IPS-15b (cell line): ENCODE data around the gene PAK4.
"Not testable (repeated sequence)": the region's sequence is repeated elsewhere in the genome, so short reads cannot be mapped to it uniquely, and the experiment has no call there.

ENCODE experiments used
- H3K27me3 ChIP-seq: one replicate; pipeline ENCODE4 v1.6.1; 2013; ENCODE audit warnings: low read length; ENCODE audit not compliant: control insufficient read depth, insufficient read depth
- H3K36me3 ChIP-seq: one replicate; pipeline ENCODE4 v1.6.1; 2013; ENCODE audit warnings: low read length; ENCODE audit not compliant: control insufficient read depth, insufficient read depth
- H3K4me1 ChIP-seq: one replicate; pipeline ENCODE4 v1.6.1; 2013; ENCODE audit warnings: mild to moderate bottlenecking, low read length; ENCODE audit not compliant: control insufficient read depth, insufficient read depth
- H3K4me3 ChIP-seq: one replicate; pipeline ENCODE4 v1.5.1; 2013; ENCODE audit warnings: low read depth, low read length
- H3K9ac ChIP-seq: one replicate; pipeline ENCODE4 v1.6.1; 2013; ENCODE audit warnings: low read depth, mild to moderate bottlenecking, low read length
- H3K9me3 ChIP-seq: one replicate; pipeline ENCODE4 v1.6.1; 2013; ENCODE audit warnings: mild to moderate bottlenecking, low read length; ENCODE audit not compliant: control insufficient read depth, insufficient read depth

PAK4 gene

DNA sequence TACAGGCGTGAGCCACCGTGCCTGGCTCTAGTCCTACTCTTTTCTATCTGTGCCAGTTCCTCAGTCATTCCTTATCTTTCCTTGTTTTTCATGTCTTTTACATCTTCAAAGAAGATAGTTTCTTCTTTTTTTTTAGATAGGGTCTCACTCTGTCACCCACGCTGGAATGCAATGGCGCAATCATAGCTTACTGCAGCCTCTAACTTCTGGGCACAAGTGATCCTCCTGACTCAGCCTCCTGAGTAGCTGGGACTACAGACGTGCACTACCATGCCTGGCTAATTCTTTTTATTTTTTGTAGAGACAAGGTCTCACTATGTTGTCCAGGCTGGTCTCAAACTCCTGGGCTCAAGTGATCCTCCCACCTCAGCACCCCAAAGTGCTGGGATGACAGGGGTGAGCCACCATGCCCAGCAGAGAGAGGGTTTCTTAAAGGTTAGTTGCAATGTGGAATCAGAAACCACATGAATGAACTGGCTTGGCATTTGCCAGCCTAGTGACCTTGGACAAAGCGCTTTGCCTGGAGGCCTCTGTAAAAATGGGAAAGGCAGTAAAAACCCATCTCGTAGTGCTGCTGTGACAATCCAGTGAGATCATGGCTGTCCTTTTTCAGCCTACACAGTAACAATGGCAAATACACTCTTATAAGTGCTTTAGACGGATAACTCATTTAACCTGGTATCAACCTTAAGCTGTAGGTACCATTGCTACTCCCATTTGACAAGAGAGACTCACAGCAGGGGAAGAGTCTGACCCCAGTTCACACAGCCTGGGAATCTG is 37.5 kb upstream of the PAK4 start:
- H3K27me3 ChIP-seq = peaks cover 27% of the 10 kb centered on the region
- no peak overlapping the region for H3K9ac ChIP-seq
- no peaks in the 10 kb centered on the region for H3K9me3 ChIP-seq

GRCh38 chr19:39090016-39090415 is 35.6 kb upstream of the PAK4 start:
- not testable (repeated sequence) for H3K4me1 ChIP-seq
- peaks cover 13% of the 10 kb centered on the region for H3K27me3 ChIP-seq

More for the DNA sequence above, 37.5 kb upstream of the PAK4 start:
- H3K4me1 ChIP-seq = no peaks in the 10 kb centered on the region
- H3K4me3 ChIP-seq = no peak overlapping the region
- peaks cover 4% of the 10 kb centered on the region for H3K36me3 ChIP-seq

DNA sequence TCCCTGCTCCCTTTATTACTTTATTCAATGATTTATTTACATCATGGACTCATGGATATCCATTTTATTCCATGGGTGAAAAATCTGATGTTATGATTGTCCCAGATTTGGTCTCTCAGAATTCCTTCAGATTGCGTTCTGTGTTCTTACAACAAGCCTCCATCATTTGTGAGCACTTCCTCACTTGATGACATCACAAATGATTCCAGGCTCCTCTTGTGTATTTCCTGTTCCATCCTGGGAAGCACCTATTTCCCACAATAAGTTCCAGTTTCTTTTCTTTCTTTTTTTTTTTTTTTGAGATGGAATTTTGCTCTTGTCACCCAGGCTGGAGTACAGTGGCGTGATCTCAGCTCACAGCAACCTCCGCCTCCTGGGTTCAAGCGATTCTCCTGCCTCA is 34.7 kb upstream of the PAK4 start:
- Histone ChIP-seq H3K36me3 (peaks cover 4% of the 10 kb centered on the region), H3K4me3 (no peak overlapping the region), H3K9ac (no peak overlapping the region), H3K4me1 (no peaks in the 10 kb centered on the region), H3K27me3 (peaks cover 4% of the 10 kb centered on the region), H3K9me3 (no peaks in the 10 kb centered on the region)

More at GRCh38 chr19:39090016-39090415, 35.6 kb upstream of the PAK4 start:
- not testable (repeated sequence) for H3K4me3 ChIP-seq, H3K9ac ChIP-seq, H3K9me3 ChIP-seq, H3K36me3 ChIP-seq

DNA sequence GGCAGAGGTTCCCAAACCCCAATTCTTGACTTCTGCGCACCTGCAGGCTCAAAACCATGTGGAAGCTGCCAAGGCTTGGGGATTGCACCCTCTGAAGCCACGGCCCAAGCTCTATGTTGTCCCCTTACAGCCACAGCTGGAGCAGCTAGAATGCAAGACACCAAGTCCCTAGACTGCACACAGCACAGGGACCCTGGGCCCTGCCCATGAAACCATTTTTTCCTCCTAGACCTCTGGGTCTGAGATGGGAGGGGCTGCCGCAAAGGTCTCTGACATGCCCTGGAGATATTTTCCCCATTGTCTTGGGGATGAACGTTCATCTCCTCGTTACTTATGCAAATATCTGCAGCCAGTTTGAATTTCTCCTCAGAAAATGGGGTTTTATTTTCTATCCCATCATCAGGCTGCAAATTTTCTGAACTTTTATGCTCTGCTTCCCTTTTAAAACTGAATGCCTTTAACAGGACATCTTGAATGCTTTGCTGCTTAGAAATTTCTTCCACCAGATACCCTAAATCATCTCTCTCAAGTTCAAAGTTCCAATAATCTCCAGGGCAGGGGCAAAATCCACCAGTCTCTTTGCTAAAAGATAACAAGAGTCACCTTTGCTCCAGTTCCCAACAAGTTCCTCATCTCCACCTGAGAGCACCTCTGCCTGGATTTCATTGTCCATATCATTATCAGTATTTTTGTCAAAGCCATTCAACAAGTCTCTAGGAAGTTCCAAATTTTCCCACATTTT is 29.6 kb upstream of the PAK4 start:
- H3K4me1 ChIP-seq, H3K9ac ChIP-seq, H3K36me3 ChIP-seq, H3K27me3 ChIP-seq, H3K4me3 ChIP-seq, H3K9me3 ChIP-seq: not testable (repeated sequence)

DNA sequence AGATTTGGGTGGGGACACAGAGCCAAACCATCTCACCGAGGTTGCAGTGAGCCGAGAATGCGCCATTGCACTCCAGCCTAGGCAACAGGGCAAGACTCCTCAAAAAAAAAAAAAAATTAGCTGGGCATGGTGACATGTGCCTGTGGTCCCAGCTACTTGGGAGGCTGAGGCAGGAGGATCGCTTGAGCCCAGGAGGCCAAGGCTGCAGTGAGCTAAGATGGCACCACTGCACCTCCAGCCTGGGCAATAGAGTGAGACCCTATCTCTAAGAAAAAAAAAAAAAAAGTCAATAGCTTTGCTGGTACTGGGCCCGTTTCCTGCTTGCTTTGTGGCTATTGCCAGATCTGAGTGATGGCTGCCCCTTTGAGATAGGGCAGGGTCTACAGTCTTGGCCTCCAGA is 28.3 kb upstream of the PAK4 start:
- no peaks in the 10 kb centered on the region for H3K36me3 ChIP-seq
- H3K27me3 ChIP-seq = peaks cover 6% of the 10 kb centered on the region
- no peak overlapping the region for H3K9ac ChIP-seq

GRCh38 chr19:39097721-39098120 is 27.9 kb upstream of the PAK4 start:
- Histone ChIP-seq H3K27me3 (peaks cover 6% of the 10 kb centered on the region), H3K4me3 (no peak overlapping the region), H3K36me3 (no peaks in the 10 kb centered on the region), H3K9ac (no peak overlapping the region), H3K4me1 (no peaks in the 10 kb centered on the region), H3K9me3 (no peaks in the 10 kb centered on the region)

More for the DNA sequence above, 28.3 kb upstream of the PAK4 start:
- H3K9me3 ChIP-seq = no peaks in the 10 kb centered on the region
- no peak overlapping the region for H3K4me3 ChIP-seq
- H3K4me1 ChIP-seq = no peaks in the 10 kb centered on the region

DNA sequence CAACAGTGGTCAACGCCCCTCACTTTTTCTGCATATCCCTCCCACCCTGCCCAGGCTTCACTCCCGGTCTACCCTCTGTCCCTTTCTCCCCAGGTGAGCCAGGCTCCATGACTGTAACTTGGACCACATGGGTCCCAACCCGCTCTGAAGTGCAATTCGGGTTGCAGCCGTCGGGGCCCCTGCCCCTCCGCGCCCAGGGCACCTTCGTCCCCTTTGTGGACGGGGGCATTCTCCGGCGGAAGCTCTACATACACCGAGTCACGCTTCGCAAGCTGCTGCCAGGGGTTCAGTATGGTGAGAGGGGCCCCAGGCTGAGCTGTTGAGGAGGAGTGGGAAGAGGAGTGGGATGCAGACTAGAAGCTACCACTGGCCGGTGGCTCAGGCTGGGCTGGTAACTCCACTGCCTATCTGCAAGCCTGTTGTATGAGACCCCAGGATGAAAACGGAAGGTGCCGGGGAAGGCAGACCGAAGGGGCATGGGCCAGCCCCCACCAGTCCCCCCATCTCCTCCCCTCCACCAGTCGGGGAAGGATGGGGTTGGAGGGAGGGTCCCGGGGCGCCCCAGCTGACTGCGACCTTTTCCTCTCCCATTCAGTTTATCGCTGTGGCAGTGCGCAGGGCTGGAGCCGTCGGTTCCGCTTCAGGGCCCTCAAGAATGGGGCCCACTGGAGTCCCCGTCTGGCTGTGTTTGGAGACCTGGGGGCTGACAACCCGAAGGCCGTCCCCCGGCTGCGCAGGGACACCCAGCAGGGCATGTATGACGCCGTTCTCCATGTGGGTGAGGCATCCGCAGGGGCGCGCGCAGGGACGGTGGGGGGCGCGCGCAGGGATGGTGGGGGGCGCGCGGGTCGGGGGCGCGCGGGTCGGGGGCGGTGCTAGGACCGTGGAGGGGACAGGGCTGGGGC is 27.0 kb upstream of the PAK4 start:
- Histone ChIP-seq H3K4me3 (peak overlapping the region; percentile 45), H3K4me1 (no peaks in the 10 kb centered on the region), H3K36me3 (no peaks in the 10 kb centered on the region), H3K27me3 (peaks cover 6% of the 10 kb centered on the region), H3K9me3 (no peaks in the 10 kb centered on the region), H3K9ac (no peak overlapping the region)

DNA sequence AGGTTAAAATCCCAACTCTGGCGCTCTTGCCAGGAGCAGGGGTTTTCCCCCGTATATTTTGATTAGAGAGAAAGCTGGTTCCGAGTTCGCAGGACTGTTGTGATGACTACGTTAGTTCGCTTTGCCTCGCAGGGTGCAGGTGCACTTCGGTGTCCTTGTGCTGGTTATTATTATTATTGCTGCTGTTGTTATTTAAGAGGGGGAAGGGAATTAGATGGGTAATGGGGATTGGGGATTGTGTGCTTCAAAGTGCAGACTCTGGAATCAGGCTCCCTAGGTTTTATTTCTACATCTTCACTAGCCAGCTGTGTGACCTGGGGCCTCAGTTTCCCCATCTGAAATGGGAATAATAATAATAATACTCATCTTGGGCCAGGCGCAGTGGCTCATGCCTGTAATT is 26.2 kb upstream of the PAK4 start:
- peaks cover 6% of the 10 kb centered on the region for H3K27me3 ChIP-seq
- no peaks in the 10 kb centered on the region for H3K9me3 ChIP-seq
- H3K36me3 ChIP-seq = no peaks in the 10 kb centered on the region
- no peak overlapping the region for H3K4me3 ChIP-seq
- H3K4me1 ChIP-seq = no peaks in the 10 kb centered on the region
- H3K9ac ChIP-seq = no peak overlapping the region

GRCh38 chr19:39100500-39101166 is 25.0 kb upstream of the PAK4 start:
- H3K4me3 ChIP-seq = no peak overlapping the region
- H3K9ac ChIP-seq = no peak overlapping the region
- no peaks in the 10 kb centered on the region for H3K4me1 ChIP-seq
- H3K9me3 ChIP-seq = no peaks in the 10 kb centered on the region
- peaks cover 6% of the 10 kb centered on the region for H3K27me3 ChIP-seq
- H3K36me3 ChIP-seq = no peaks in the 10 kb centered on the region

DNA sequence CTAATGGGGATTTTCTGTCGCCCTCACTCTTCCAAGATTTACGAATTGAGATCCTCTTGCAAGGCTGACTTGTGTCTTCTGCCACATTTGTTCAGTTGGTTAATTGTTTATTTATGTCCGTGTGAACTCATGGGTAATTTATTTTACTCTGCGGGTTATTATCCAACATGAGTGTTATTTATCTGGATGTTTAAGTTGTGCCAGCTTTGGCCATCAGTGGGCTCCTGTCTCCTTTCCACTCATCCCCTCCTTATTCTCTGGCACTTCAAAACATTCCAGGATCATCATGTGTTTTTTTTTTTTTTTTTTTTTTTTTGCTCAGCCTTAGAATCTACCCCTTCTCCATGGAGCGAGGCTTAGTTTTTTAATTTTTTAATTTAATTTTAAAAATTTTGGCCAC is 22.4 kb upstream of the PAK4 start:
- no peak overlapping the region for H3K9ac ChIP-seq
- no peak overlapping the region for H3K4me3 ChIP-seq
- no peaks in the 10 kb centered on the region for H3K4me1 ChIP-seq
- H3K9me3 ChIP-seq = no peaks in the 10 kb centered on the region
- H3K27me3 ChIP-seq = peaks cover 3% of the 10 kb centered on the region
- no peaks in the 10 kb centered on the region for H3K36me3 ChIP-seq

GRCh38 chr19:39104186-39104596 is 21.4 kb upstream of the PAK4 start:
- Histone ChIP-seq H3K4me1 (no peaks in the 10 kb centered on the region), H3K36me3 (no peaks in the 10 kb centered on the region), H3K9ac (no peak overlapping the region), H3K4me3 (no peak overlapping the region), H3K9me3 (no peaks in the 10 kb centered on the region), H3K27me3 (no peaks in the 10 kb centered on the region)
